Measurements from ENCODE around the gene DEPDC5. TPM values are rescaled to one million over a fixed set of nuclear protein-coding genes. Genes with fewer than 3 reads are reported as not detected.

Gene DEPDC5
- total RNA-seq, 3 donors from 2014 or later (not counting 1 experiment from before 2014, with no cell fraction given): 56.7 to 67.9 (median 62.6) TPM

GRCh38 chr22:31895411-31896123, 141.7 kb downstream of the DEPDC5 start:
- 100% methylated on average over 2 of the region's 2 CpGs for WGBS (ENCODE audit: insufficient coverage)
- Histone ChIP-seq H3K27me3 (ENCODE audit: control insufficient read depth, insufficient read depth, low read length) (no peaks in the 10 kb centered on the region), H3K9me3 (ENCODE audit: control insufficient read depth, insufficient read depth, low read length) (no peaks in the 10 kb centered on the region), H3K27ac (ENCODE audit: low read length) (no peak overlapping the region), H3K36me3 (ENCODE audit: control insufficient read depth, insufficient read depth, low read length) (peaks cover 34% of the 10 kb centered on the region), H3K4me1 (ENCODE audit: control insufficient read depth, insufficient read depth, low read length) (no peaks in the 10 kb centered on the region), H3K4me3 (ENCODE audit: low read length) (no peak overlapping the region)
- ATAC-seq (no peak), DNase-seq (no peak)
- no peak for TF ChIP-seq CTCF (IDR thresholded peaks at IDR 0.05)
- no peak overlapping the region for H3K4me3 Mint-ChIP-seq
- no peak overlapping the region for H3K27ac Mint-ChIP-seq
- intact Hi-C loops (cut with micrococcal nuclease): no loop called here
- no peaks in the 10 kb centered on the region for H3K9me3 Mint-ChIP-seq
- no peaks in the 10 kb centered on the region for H3K4me1 Mint-ChIP-seq
- H3K36me3 Mint-ChIP-seq: peaks cover 6% of the 10 kb centered on the region
- no peaks in the 10 kb centered on the region for H3K27me3 Mint-ChIP-seq (ENCODE audit: low read depth in 2 of 2)

GRCh38 chr22:31896472-31896871, 142.7 kb downstream of the DEPDC5 start:
- no peaks in the 10 kb centered on the region for H3K9me3 ChIP-seq (ENCODE audit: control insufficient read depth, insufficient read depth, low read length)
- intact Hi-C loops (cut with micrococcal nuclease): no loop called here
- WGBS (ENCODE audit: insufficient coverage): no CpG with 5 or more reads among the region's 1 CpG
- Mint-ChIP-seq H3K27me3 (ENCODE audit: low read depth in 2 of 2) (no peaks in the 10 kb centered on the region), H3K36me3 (peaks cover 6% of the 10 kb centered on the region), H3K9me3 (no peaks in the 10 kb centered on the region), H3K4me1 (no peaks in the 10 kb centered on the region), H3K27ac (no peak overlapping the region), H3K4me3 (no peak overlapping the region)
- peaks cover 33% of the 10 kb centered on the region for H3K36me3 ChIP-seq (ENCODE audit: control insufficient read depth, insufficient read depth, low read length)
- no peak for TF ChIP-seq CTCF (IDR thresholded peaks at IDR 0.05)
- H3K4me3 ChIP-seq (ENCODE audit: low read length): no peak overlapping the region
- ATAC-seq (no peak), DNase-seq (no peak)
- H3K27me3 ChIP-seq (ENCODE audit: control insufficient read depth, insufficient read depth, low read length): no peaks in the 10 kb centered on the region
- no peaks in the 10 kb centered on the region for H3K4me1 ChIP-seq (ENCODE audit: control insufficient read depth, insufficient read depth, low read length)
- H3K27ac ChIP-seq (ENCODE audit: low read length): no peak overlapping the region

DNA sequence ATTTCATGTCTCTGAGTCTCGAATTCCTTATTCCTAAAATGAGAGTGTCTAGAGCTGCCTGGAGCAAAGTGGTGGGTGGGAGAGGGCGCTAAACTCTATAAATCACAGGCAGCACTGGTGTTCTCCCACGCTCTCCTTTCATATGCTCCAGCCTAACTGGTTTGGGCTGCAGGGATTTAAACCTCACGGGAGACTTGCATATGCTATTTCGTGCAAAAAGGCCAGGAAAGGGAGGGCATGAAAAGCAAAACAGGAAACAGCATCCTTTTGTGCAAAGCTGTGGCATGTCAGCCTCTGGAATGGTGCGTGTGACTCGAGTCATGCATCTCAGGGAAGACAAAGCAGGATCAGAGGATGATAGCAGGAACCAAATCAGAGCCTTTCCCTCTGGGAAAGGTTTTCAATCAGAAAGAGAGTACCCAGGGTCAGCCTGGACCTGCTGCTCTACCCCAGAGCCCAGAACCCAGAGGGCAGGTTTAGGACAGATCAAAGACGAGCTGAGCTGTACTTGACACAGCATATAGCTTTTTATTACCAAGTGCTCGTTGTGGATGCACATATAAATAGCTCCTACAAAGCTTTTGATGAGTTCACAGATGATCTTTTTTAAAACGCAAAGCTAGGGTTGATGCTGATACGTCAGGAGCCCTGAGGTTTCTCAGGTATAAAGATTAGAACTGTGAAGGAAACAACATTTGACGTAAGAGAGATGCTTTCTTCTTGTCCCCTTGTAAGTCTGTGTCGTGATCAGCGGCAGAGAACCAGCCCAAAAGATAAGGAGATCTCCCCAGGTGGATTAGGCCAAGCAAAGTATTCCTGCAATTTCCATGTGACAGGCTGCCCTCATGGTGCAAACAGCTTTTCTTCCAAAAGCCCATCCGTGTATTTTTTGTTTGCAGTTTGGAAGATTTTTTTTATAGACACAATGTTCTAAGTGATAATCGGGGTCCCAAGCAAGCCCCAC, 144.3 kb downstream of the DEPDC5 start:
- Mint-ChIP-seq H3K4me3 (no peak overlapping the region), H3K4me1 (no peaks in the 10 kb centered on the region), H3K27ac (no peak overlapping the region), H3K36me3 (peaks cover 6% of the 10 kb centered on the region), H3K9me3 (no peaks in the 10 kb centered on the region), H3K27me3 (ENCODE audit: low read depth in 2 of 2) (no peaks in the 10 kb centered on the region)
- ATAC-seq (no peak), DNase-seq (no peak)
- H3K4me3 ChIP-seq (ENCODE audit: low read length): no peak overlapping the region
- no peak overlapping the region for H3K27ac ChIP-seq (ENCODE audit: low read length)
- TF ChIP-seq CTCF (IDR thresholded peaks at IDR 0.05): no peak
- H3K36me3 ChIP-seq (ENCODE audit: control insufficient read depth, insufficient read depth, low read length): peaks cover 45% of the 10 kb centered on the region
- H3K9me3 ChIP-seq (ENCODE audit: control insufficient read depth, insufficient read depth, low read length): no peaks in the 10 kb centered on the region
- intact Hi-C loops (cut with micrococcal nuclease): no loop called here
- 94% methylated on average over 16 of the region's 16 CpGs for WGBS (ENCODE audit: insufficient coverage)
- no peaks in the 10 kb centered on the region for H3K27me3 ChIP-seq (ENCODE audit: control insufficient read depth, insufficient read depth, low read length)
- H3K4me1 ChIP-seq (ENCODE audit: control insufficient read depth, insufficient read depth, low read length): no peaks in the 10 kb centered on the region
